ENCODE measurements around the gene MRTFB. TPM values are rescaled to one million over a fixed set of nuclear protein-coding genes. Genes with fewer than 3 reads are reported as not detected.
"Not testable (repeated sequence)": the region's sequence is repeated elsewhere in the genome, so short reads cannot be mapped to it uniquely, and the experiment has no call there.

The MRTFB gene
- total RNA-seq, 1 experiment from 2014 or later: 5.1 TPM

DNA sequence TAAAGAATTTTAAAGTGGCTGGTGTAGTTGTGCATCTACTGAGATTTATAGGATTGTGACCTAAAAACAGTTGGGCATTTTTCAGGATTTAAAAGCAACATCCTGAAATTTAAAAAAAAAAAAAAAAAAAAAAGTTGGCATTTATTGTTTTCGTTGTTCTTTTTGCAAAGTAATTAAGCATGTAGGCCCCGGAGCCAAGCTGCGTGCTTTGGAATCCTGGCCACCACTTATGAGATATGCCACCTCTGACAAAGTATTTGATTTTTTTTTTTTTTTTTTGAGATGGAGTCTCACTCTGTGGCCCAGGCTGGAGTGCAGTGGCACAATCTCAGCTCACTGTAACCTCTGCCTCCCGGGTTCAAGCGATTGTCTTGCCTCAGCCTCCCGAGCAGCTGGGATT is 112.8 kb downstream of the MRTFB start:
- DNase-seq (ENCODE audit: low read depth): not testable (repeated sequence)

DNA sequence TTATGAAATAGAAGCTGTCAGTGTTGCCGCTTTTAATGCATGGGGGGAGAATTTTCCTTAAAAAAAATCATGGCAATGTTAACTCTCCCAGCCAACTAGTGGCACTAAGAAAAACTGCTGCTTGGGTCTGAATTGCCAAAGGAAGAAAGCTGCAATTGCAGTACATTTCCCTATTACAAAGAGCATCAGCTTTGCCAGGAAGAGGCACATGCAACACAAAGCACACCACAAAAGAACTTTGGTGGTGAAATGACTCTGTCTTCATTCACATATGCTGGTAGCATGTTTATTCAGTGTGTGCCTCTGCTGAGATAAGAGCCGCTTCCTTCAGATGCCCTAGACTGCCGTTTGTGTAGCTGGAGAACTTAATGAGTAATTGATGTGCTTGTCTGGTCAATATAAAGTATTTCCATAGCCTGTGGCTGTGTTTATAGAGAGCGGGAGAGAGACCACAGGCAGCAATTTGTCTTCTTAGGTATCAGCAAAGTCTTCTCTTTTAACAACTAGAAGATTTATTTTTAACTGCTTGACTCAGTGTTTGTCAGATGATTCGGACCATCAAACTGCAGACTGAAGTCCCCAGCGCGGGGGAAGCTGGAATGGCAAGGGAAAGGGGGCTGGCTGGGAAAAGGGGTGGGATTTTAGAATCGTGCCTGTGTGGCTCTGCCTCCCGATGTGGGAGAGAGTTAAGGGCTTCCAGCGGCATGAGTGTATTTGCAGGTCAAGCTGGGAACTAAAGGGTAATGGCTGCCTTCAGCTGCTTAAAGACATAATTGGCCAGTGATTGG is 115.1 kb downstream of the MRTFB start:
- DNase-seq (ENCODE audit: low read depth): peak; percentile 73

DNA sequence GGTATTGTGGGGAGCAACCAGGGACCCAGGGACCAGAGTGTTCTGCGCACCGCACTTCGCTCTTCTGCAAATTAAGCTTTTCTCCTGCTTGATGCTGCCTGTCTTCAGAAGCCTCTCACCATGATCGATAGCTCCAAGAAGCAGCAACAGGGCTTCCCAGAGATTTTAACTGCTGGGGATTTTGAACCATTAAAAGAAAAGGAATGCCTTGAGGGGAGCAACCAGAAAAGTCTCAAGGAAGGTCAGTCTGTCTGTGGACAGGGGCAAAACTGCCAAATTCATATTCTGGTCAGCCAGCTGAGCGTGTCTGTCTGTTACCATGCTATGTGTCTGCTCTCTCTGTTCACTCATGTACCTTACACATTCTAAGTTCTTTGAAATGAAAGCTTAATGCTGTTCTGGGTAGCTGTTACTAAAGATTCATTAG is 115.7 kb downstream of the MRTFB start:
- no peak for DNase-seq (ENCODE audit: low read depth)

DNA sequence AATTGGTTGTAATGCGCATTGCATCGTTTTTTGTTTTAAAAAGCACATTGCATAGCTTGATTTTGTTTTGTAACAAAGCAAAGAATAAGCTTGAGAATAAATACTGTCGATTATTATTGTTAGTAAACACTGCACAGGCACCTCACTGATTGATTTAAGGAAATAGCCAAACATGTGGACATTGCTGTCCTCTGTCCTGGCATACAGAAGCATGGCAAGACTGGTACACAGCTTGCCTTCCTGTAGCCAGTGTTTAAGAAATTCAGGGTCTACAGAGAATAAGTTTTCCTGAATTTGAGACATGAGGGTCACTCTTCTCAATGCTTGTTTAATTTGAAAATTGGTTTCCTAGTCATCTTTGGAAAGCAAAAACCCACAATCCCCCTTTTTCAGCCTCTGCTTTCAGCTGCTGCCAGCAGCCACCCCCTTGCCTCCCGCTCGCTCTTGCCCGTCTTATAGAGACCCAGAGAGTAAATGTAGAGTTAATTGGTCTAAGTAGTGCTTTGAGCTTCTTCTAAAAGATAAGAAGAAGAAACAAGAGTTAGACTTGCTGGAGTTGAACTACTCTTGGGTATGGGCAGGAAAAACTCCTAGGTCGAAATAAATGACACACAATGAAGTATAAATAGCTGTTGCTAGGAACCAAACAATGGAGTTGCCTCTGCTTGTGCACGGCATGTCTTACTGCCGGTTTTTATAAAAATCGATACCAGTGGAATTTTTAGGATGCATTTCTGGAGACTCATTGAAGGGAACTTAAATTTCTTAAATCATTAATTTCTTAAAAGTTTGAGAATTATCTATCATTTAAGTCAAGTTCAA is 116.6 kb downstream of the MRTFB start:
- DNase-seq (ENCODE audit: low read depth): no peak

DNA sequence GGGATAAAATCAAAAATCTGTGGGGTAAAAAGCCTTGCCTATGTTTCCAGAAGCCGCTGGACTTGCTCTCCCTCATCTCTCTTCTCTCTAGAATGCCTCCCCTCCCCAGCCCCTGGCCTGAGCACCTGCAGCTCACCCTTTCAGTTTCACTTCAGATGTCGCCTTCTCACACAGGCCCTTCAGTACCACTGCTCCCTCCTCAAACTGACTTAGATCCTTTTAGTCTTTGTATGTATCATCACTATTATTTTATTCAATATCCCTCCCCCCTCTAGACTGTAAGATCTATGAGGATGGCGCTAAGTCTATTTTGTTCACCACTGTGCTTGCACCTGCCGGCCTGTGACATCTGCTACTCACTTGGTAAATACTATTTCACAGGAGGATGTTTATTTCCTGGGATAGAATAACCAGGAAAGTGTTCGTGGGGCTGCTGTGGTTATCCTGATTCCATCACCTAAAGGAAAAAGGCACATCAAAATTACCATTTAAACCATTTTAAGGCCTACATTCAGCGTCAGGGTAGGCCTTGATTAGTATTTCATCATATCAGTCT is 122.3 kb downstream of the MRTFB start:
- no peak for DNase-seq (ENCODE audit: low read depth)

DNA sequence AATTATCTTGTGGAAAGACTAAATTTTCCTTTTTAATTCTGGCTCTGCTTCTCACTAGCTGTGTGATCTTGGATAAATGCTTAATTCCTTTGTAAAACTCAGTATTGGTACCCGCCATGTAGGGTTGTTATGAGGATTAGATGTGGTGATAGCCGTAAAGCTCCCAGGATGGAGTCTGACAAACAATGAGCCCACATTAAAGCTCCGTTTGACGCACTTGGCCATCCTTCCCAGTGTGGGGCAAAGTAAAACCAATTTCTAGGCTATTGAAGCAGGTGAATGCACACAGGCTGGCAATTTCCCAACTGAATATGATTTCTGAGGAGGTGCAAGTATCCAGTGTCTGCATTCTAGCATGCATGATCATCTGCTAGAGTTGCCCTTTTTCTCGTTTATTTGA is 123.6 kb downstream of the MRTFB start:
- DNase-seq (ENCODE audit: low read depth): no peak

DNA sequence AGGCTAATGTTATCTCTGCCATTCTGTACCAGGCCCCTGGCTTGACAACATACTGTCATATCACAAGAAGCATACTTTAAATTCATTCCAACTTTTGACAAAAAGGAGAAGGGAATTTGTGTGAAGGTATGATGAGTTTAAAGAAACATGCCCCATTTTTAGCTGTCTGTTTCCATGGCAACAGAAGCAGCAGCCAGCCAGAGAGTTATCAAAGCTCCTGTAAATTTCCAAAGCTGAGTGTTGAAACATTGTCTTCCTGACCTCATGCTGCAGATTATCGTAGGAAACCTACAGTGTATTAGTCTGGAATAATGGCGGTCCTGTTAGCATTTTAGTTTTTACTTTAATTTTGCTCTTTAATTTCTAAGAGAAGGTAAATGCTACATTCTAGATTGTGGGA is 124.9 kb downstream of the MRTFB start:
- no peak for DNase-seq (ENCODE audit: low read depth)

DNA sequence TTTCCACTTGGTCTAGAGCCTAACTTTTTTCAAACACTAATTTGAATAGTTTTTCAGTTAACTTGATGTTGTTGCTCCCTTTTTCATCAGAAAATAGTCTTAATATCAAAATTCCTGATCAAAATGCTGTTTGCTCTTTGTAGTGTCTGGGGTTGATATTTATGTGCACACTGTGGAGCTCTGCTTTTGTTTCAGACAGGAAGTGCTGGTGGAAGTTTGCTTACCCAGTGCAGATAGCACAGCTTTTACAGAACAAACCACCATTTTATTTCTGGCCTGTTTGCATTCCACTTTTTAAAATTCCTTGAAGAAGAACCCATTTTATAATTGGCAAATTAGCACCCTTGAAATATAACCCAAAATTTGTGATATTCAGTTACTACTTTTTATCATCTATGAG is 125.4 kb downstream of the MRTFB start:
- DNase-seq (ENCODE audit: low read depth): no peak

DNA sequence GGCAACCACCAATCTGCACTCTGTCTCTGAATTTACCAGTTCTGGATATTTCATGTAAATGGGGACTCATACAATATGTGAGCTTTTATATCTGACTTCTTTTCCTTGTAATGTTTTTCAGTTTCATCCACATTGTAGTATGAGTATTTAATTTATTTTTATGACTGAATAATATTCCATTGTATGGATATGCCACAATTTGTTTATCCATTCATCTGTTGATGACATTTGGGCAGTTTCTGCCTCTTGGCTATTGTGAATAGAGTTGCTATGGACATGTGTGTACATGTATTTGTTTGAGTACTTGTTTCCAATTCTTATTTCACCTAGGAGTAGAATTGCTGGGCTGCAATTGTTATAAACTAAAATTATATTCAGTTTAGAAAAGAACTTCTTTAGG is 126.9 kb downstream of the MRTFB start:
- DNase-seq (ENCODE audit: low read depth): no peak

DNA sequence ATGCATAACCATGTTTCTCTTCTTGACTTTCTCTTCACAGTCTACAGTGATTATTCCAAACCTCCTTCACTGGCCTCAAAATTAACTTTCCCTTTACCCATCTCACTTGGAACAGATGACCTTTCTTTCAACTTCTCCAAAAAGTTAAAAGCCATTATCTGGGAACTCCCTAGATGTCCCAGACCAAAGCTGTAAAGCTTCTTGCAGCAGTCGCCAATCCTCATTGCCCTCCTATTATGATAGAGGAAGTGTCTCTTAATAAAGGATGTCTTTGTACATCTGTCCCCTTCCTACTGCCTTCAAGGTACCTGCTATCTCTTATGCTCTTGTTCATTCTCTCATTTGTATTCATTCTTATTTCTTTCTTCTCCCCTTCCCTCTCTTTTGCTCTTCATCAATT is 127.5 kb downstream of the MRTFB start:
- no peak for DNase-seq (ENCODE audit: low read depth)

DNA sequence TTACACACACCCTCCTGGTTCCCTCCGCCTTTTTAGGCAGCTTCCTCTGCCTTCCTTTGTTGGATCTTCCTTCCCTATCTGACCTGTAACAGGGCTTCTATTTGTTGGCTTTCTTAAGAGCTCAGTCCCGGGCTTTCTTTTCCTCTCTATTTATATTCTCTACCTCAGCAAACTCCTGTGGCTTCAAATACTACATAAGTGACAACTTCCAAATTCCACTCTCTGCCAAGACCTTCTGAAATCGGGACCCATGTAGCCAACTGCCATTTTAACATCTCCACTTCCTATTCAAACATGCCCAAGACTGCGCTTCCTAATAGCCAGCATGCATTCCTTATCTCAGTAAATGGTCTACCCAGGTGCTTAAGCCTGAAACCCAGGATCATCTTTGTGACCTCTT is 128.1 kb downstream of the MRTFB start:
- no peak for DNase-seq (ENCODE audit: low read depth)

DNA sequence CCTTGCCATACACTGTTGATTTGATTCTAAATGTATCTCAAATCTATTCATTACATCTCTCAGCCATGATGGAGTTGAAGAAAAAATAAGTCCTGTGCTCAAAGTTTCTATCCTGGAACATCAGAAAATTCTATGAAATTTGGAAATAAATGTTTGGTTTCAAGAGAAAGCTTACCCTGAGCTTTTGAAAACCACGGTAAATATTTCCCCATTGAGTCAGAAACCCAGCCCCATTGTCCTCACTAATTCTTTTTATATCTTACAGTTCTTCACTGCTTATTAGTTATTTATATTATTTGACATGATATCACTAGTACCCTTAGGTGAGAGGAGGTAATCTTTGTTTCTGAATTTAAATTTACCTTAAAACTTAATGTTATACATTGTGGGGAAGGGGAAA is 128.5 kb downstream of the MRTFB start:
- DNase-seq (ENCODE audit: low read depth): peak; percentile 13

DNA sequence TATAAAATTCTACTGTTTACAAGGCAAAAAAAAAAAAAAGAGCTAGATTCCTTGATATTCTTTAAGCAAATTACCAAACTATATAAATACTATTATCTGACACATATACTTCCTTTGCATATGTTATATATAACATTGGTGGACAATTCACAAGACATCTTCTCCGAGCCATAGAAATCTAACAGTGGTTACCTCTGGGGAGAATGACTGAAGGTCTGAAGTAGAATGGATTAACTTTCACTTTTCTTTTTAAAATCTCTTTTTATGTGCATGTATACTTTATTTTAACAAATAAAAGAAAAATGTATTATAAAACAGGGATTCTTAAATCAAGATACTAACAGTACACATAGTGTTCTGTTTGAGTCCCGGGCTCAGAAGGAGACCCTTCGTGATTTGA is 131.0 kb downstream of the MRTFB start:
- no peak for DNase-seq (ENCODE audit: low read depth)

DNA sequence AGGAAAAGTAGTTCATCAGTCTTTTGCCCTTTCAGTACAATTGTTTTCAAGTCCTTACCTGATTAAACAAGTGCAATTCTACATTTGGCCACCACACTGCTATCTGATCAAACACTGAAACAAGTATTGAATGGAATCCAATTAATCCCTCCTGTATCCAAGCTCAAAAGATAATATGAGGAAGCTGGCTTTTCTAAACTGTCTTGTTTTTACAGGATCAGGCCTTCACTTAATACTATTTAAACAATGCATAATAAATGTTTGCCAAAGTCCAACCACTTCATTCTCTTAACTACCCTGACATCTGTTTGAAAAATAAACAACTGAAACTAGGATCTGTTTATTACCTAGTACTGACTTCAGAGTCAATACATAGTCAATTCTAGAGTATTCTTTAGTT is 131.6 kb downstream of the MRTFB start:
- DNase-seq (ENCODE audit: low read depth): no peak

DNA sequence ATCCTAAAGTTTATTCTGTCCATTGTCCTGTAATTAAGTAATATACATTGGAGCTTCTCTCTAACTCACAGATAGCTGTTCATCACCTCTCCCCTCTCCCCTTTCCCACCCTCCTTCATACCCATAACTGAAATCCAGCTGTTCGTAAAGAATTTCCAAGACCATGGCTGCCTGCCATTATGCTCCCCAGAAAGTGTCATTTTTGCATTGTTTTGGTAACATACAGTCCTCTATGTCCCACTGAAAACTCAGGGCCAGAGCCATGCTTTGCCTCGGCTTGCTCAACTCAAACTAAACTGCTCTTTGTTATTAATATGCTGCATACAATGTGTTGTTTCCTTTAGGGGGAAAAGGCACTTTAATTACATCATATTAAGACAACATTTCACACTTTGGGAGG is 132.0 kb downstream of the MRTFB start:
- no peak for DNase-seq (ENCODE audit: low read depth)

DNA sequence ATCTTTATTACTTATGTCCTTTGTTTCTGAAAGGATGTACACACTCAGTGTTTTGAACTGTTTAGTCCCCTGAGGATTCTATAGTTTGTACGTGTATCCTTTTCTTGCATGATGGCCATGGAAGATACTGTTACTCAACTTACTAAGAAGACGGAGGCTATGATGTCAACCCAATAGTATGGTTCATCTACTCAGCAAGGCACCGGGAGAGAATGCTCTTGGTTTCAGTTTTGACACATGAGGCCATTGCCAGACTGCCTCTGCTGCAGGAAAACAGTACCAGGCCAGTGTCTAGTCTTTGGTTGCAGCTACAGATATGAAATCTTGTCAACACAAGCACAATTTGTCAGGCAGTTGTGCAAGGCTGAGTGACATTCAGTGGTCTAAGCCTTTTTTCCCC is 134.5 kb downstream of the MRTFB start:
- no peak for DNase-seq (ENCODE audit: low read depth)

DNA sequence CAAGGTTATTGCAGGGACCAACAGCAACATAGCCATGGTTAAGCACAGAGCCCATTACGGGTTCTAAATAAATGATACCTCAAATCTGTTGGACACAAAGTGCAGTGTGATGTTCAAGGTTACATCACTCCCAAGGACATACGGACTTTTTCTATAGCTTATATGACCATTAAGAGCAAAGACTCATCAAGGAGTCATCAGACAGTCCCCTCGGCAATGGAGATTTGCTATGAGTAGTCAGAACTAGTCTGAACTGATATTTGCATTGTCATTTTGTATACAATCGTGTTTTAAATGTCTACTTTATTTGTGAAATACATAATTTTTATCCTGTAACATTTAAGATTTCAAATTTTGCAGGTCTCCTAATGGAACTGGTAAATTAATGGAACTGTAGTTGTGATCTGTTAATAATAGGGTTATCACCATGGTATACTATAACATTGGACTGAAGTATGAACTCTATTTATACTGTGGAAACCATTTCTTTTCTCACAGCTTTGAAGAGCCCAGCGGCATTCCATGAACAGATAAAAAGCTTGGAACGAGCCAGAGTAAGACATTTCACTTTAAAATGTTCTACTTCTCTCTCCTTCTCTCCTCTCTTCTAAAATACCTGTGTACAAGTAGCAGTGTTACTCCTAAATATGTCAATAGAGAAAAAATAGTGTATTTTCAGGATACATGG is 140.9 kb downstream of the MRTFB start:
- DNase-seq (ENCODE audit: low read depth): no peak

DNA sequence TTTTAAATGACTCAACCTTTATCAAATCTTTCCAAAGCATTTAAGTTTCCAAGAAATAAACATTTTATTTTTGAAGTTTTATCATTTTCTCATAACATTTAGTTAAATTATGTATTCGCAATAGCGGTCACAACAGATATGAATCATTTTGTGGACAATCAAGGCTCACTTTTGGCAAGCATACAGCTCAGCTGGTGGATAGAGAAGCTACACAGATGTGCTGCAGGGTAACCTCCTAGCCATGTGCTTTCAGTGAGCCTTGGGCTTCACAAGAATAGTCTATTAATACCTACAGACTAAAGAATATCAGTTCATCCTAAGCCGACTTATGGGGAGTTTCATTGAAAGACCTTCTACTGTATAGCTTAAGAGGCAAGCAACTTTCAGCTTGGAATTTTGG is 144.8 kb downstream of the MRTFB start:
- no peak for DNase-seq (ENCODE audit: low read depth)

DNA sequence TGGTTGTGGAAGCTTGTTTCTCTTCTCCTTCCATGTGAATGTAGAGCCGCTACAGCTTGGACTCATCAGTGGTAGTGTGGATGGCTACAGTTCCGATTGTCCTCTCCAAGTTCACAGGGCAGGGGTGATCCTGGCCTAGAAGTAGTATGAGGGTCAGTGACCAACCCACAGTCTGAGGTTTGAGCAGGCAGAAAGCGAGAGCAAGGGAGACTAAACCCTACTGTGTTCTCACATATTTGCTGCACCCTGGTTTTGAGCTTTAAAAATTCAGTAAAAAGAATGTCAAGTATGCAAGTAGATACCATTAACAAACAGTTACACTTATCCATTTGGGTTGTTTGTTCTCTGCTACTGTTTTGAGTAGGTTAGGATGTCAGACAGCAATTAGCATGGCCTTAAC is 148.9 kb downstream of the MRTFB start:
- no peak for DNase-seq (ENCODE audit: low read depth)

DNA sequence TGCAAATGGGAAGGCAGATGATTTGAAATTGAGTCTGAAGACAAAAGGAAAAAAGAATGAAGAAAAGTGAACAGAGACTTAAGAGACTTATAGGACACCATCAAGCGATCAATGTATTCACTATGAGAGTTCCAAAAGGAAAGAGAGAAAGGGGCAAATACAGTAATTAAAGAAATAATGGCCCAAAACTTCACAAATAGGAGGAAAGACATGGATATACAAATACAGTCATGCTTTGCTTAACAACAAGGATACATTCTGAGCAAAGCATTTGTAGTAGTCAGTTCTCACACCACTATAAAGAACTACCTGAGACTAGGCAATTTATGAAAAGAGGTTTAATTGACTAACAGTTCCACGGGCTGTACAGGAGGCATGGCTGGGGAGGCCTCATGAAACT is 152.5 kb downstream of the MRTFB start:
- no peak for DNase-seq (ENCODE audit: low read depth)

DNA sequence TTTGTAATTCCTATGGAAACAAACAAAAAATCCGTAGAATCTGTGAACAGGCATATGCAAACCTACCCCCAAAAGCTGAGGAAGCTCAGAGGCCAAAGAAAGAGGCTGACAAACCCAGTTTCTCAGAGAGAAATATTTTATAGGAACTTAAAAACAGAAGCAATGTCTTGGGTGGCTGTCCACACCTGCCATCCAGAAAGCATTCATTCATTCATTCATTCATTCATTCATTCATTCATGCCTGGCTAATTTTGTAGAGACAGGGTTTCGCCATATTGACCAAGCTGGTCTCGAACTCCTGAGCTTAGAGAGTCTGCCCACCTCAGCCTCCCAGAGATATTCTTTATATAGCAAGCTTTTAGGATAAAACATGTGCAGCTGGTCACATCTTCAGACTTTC is 154.3 kb downstream of the MRTFB start:
- DNase-seq (ENCODE audit: low read depth): no peak
